ENCODE measurements around the gene SKP1. TPM values are rescaled to one million over a fixed set of nuclear protein-coding genes. Genes with fewer than 3 reads are reported as not detected.
A peak's percentile ranks its signal among the peaks of the same experiment; 100 is the strongest.

SKP1 gene
- total and polyA plus RNA-seq, 10 of the 15 experiments (the other 5 are each of a cell fraction or from before 2014, with no cell fraction given), result 100 to 1,686 (median 519) TPM

- H3K27ac ChIP-seq (ENCODE audit: control insufficient read depth, insufficient read depth), result peak overlapping the region; percentile 77
- in situ Hi-C loops (cut with MboI) (loop anchor here (5.0 kb wide), 1 partner anchor 33 kb away; no protein-coding TSS in a partner anchor), intact Hi-C loops (cut with micrococcal nuclease; ENCODE audit: unreplicated experiment) (loop anchor here (1.0 kb wide), 1 partner anchor 10 kb away; the partner anchor contains the start of gene TCF7)
- 0 out of 2 replicates have a peak, but pooled peaks cover 3% of the 10 kb centered on the region for H3K79me2 ChIP-seq (ENCODE audit: control insufficient read depth, insufficient read depth, low read length)
- CTCF ChIA-PET, result interaction anchor here (0.7 to 6.6 kb wide), 4 partner anchors 8 to 134 kb away, joined by 3 to 112 read pairs (median 54); partner anchors contain the start of gene TCF7
- H3K4me3 ChIP-seq, result peak overlapping the region; percentile 38
- DNase-seq (ENCODE audit: low read depth, low spot score) (no peak), ATAC-seq (peak; percentile 20), FAIRE-seq (peak; percentile 65)
- no peaks in the 10 kb centered on the region for H3K36me3 ChIP-seq (ENCODE audit: control insufficient read depth in 2 of 2, insufficient read depth in 2 of 2, low read length in 1 of 2)
- BruUV-seq (replicated peaks), result no TSS peak
- RAD21 ChIA-PET (ENCODE audit: unreplicated experiment), result interaction anchor here (0.9 to 2.4 kb wide), 5 partner anchors 18 to 43 kb away, joined by 3 to 7 read pairs (median 4); no protein-coding TSS in a partner anchor
- H4K20me1 ChIP-seq (ENCODE audit: control insufficient read depth, insufficient read depth), result peaks cover 2% of the 10 kb centered on the region; the same call in 1 of the 2 replicates
- H3K9me3 ChIP-seq (replicated peaks; ENCODE audit: control insufficient read depth, insufficient read depth, low read length), result no peaks in the 10 kb centered on the region
- whole genome bisulfite sequencing (ENCODE audit: insufficient coverage, insufficient replicate concordance, low lambda C conversion rate, missing lambda C conversion rate), result 21% methylated on average over 10 of the region's 11 CpGs
- no peak overlapping the region for H2AFZ ChIP-seq (ENCODE audit: control insufficient read depth, low read depth, low read length)
- H3K9ac ChIP-seq (ENCODE audit: control insufficient read depth, insufficient read depth, low read length), result peak overlapping the region; percentile 27
- SMC1A ChIA-PET (ENCODE audit: uncharacterized antibody, unreplicated experiment), result interaction anchor here (0.6 to 8.4 kb wide), 5 partner anchors 10 to 73 kb away, joined by 3 to 177 read pairs (median 5); partner anchors contain the start of gene TCF7
- H3K27me3 ChIP-seq (replicated peaks in 1 of 2; ENCODE audit: control insufficient read depth in 2 of 2, insufficient read depth in 2 of 2, low read length in 1 of 2), result no peaks in the 10 kb centered on the region
- POLR2A ChIA-PET, result interaction anchor here (0.8 to 1.3 kb wide), 4 partner anchors 34 to 73 kb away, joined by 3 to 6 read pairs (median 4); partner anchors contain the start of gene SKP1
- peaks cover 62% of the 10 kb centered on the region for H3K4me1 ChIP-seq (ENCODE audit: control insufficient read depth, insufficient read depth, low read length)
- H3K4me2 ChIP-seq (ENCODE audit: control insufficient read depth, insufficient read depth), result peak overlapping the region; percentile 43
- TF ChIP-seq BCL11A (IDR thresholded peaks at IDR 0.05; ENCODE audit: low read depth, low read length), result peak; percentile 76
- peak; percentile 61 for TF ChIP-seq GATAD2B (conservative IDR thresholded peaks at IDR 0.05; ENCODE audit: low read depth)
- TF ChIP-seq SP1 (IDR thresholded peaks at IDR 0.05; ENCODE audit: low read depth, low read length), result peak; percentile 33
- 0 out of 2 replicates have a peak, but pooled peaks have one; percentile 9 for TF ChIP-seq MTA2 (IDR thresholded peaks at IDR 0.05; ENCODE audit: low read depth)
- 0 out of 4 replicates have a peak, but pooled peaks of 1 of the 2 experiments have one; percentile 1 for TF ChIP-seq BHLHE40 (IDR thresholded peaks at IDR 0.05; ENCODE audit: borderline replicate concordance in 1 of 2, low read depth in 2 of 2, low read length in 1 of 2)
- peak; percentile 83 for TF ChIP-seq CREM (IDR thresholded peaks at IDR 0.05; ENCODE audit: low read depth)
- TF ChIP-seq EED (IDR thresholded peaks at IDR 0.05; ENCODE audit: low read depth), result peak; percentile 84
- no peak for TF ChIP-seq FOXK2 (IDR thresholded peaks at IDR 0.05)
- TF ChIP-seq ZNF592 (IDR thresholded peaks at IDR 0.05), result peak; percentile 72; the same call in 1 of the 2 replicates
- peak; percentile 63; the same call in 1 of the 2 replicates for TF ChIP-seq RELB (IDR thresholded peaks at IDR 0.05; ENCODE audit: low read depth)
- TF ChIP-seq EP300 (IDR thresholded peaks at IDR 0.05; ENCODE audit: borderline replicate concordance in 1 of 2, control insufficient read depth in 1 of 2, low read depth in 2 of 2, low read length in 2 of 2), result peak in 1 of 2 experiments; percentile 63; a peak in 1 of 4 replicates
- TF ChIP-seq USF1 (IDR thresholded peaks at IDR 0.05; ENCODE audit: borderline replicate concordance, extremely low read length, insufficient read depth, low read depth, low read length), result no peak
- no peak for TF ChIP-seq SMAD5 (IDR thresholded peaks at IDR 0.05; ENCODE audit: low read depth)
Observed at GRCh38 chr5:134103998-134104654, 72.6 kb downstream of the SKP1 start.

All from GM12878 (cell line).